ENCODE measurements around the gene NUP88. TPM values are rescaled to one million over a fixed set of nuclear protein-coding genes. Genes with fewer than 3 reads are reported as not detected.
"Not testable (repeated sequence)": the region's sequence is repeated elsewhere in the genome, so short reads cannot be mapped to it uniquely, and the experiment has no call there.

Gene NUP88
- total and polyA plus RNA-seq, 2 donors (not counting 1 experiment from before 2014, with no cell fraction given), result 41.8 to 79.6 TPM

DNA sequence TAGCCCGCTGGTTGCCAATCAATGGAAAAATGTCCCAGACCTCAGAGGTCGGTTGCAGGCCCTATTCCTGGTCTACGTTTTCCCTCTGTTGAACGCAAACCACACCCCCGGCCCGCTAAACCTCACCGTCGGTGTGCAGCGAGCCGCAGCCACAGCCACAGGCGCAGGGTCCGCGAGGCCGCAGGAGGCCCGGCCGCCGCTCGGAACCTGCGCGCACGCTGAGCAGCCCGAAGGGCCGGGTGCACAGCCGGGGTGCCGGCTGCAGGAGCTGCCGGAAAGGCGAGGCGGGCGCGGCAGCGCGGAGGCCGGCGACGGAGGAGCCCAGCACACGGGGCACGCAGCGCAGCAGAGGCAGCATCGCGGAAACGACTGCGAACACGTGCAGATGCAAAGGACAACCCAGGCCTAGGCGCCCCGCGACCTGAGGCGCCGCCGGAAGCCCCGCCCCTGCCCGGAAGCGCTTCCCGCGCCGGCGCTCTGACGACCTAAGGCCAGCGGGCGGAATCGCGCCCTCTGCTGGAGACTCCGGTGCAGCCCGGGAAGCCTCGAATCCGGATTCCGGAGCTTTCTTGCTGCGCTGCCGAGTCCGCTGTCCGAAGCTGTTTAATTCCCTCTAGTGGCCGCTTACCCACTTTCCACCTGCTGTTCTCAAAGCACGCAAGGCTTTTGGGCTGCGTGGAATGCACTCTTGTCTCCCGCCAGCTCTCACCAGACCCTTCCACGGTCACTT, 19.4 kb upstream of the NUP88 start, which contains the start of gene C1QBP:
Gene C1QBP (minus strand): TSS at position 440 of the 730 bp plus-strand sequence. CDS start 82 bp downstream, at position 358.
- H3K36me3 ChIP-seq (ENCODE audit: control insufficient read depth, insufficient read depth, low read length), result peaks cover 8% of the 10 kb centered on the region
- H3K79me2 ChIP-seq (ENCODE audit: control insufficient read depth, insufficient read depth, low read length), result peaks cover 37% of the 10 kb centered on the region
- peaks cover 7% of the 10 kb centered on the region for H3K4me1 ChIP-seq (ENCODE audit: control insufficient read depth, extremely low read depth, insufficient read depth, low read length)
- H3K9me3 ChIP-seq (ENCODE audit: control insufficient read depth, insufficient read depth, low read depth, low read length), result no peaks in the 10 kb centered on the region
- TF ChIP-seq CTCF (conservative IDR thresholded peaks at IDR 0.05 in 1 of 2, IDR thresholded peaks at IDR 0.05 in 1 of 2; ENCODE audit: low read depth in 1 of 2, low read length in 2 of 2), result peak; percentile 82 to 94
- no peak for TF ChIP-seq EZH2 (IDR thresholded peaks at IDR 0.05; ENCODE audit: low read length, missing control alignments)
- peak within 1 kb of the TSS; percentile 87 for H2AFZ ChIP-seq (ENCODE audit: low read length)
- H3K4me2 ChIP-seq (ENCODE audit: extremely low read depth, insufficient read depth, low read length), result peak within 1 kb of the TSS; percentile 92
- H4K20me1 ChIP-seq (ENCODE audit: control insufficient read depth, extremely low read depth, insufficient read depth, low read length), result no peaks in the 10 kb centered on the region
- H3K9ac ChIP-seq (ENCODE audit: insufficient read depth, low read length), result peak within 1 kb of the TSS; percentile 79
- peak within 1 kb of the TSS; percentile 47 to 86 (median 78) for H3K4me3 ChIP-seq (replicated peaks in 1 of 4; ENCODE audit: control extremely low read depth in 1 of 4, insufficient read depth in 1 of 4, low read depth in 3 of 4, low read length in 4 of 4)
- peak within 1 kb of the TSS; percentile 65 for H3K27ac ChIP-seq (ENCODE audit: insufficient read depth, low read length)
- H3K27me3 ChIP-seq (ENCODE audit: control insufficient read depth, insufficient read depth, low read length), result no peaks in the 10 kb centered on the region
- DNase-seq (ENCODE audit: low read depth in 2 of 2), result peak; percentile 86 to 91

- no peaks in the 10 kb centered on the region for H3K27me3 ChIP-seq (ENCODE audit: control insufficient read depth, insufficient read depth, low read length)
- peaks cover 37% of the 10 kb centered on the region for H3K79me2 ChIP-seq (ENCODE audit: control insufficient read depth, insufficient read depth, low read length)
- peak overlapping the region; percentile 65 for H3K27ac ChIP-seq (ENCODE audit: insufficient read depth, low read length)
- H3K4me1 ChIP-seq (ENCODE audit: control insufficient read depth, extremely low read depth, insufficient read depth, low read length), result peaks cover 7% of the 10 kb centered on the region
- H3K4me3 ChIP-seq (replicated peaks in 1 of 4; ENCODE audit: control extremely low read depth in 1 of 4, insufficient read depth in 1 of 4, low read depth in 3 of 4, low read length in 4 of 4), result peak overlapping the region; percentile 47 to 86 (median 78)
- TF ChIP-seq CTCF (conservative IDR thresholded peaks at IDR 0.05 in 1 of 2, IDR thresholded peaks at IDR 0.05 in 1 of 2; ENCODE audit: low read depth in 1 of 2, low read length in 2 of 2) (no peak), EZH2 (IDR thresholded peaks at IDR 0.05; ENCODE audit: low read length, missing control alignments) (no peak)
- no peak overlapping the region for H2AFZ ChIP-seq (ENCODE audit: low read length)
- peaks cover 12% of the 10 kb centered on the region for H3K36me3 ChIP-seq (ENCODE audit: control insufficient read depth, insufficient read depth, low read length)
- no peak overlapping the region for H3K9ac ChIP-seq (ENCODE audit: insufficient read depth, low read length)
- DNase-seq (ENCODE audit: low read depth in 2 of 2), result peak in 1 of 2 donors; percentile 51
- H3K4me2 ChIP-seq (ENCODE audit: extremely low read depth, insufficient read depth, low read length), result peak overlapping the region; percentile 92
- H4K20me1 ChIP-seq (ENCODE audit: control insufficient read depth, extremely low read depth, insufficient read depth, low read length), result no peaks in the 10 kb centered on the region
- H3K9me3 ChIP-seq (ENCODE audit: control insufficient read depth, insufficient read depth, low read depth, low read length), result no peaks in the 10 kb centered on the region
Observed at GRCh38 chr17:5437721-5438317, 18.4 kb upstream of the NUP88 start.

GRCh38 chr17:5435781-5436315, 16.4 kb upstream of the NUP88 start:
- H3K79me2 ChIP-seq (ENCODE audit: control insufficient read depth, insufficient read depth, low read length), result peaks cover 37% of the 10 kb centered on the region
- not testable (repeated sequence) for H3K9ac ChIP-seq (ENCODE audit: insufficient read depth, low read length); H4K20me1 ChIP-seq (ENCODE audit: control insufficient read depth, extremely low read depth, insufficient read depth, low read length); H3K4me2 ChIP-seq (ENCODE audit: extremely low read depth, insufficient read depth, low read length); H3K4me3 ChIP-seq (replicated peaks in 1 of 4; ENCODE audit: control extremely low read depth in 1 of 4, insufficient read depth in 1 of 4, low read depth in 3 of 4, low read length in 4 of 4); H3K9me3 ChIP-seq (ENCODE audit: control insufficient read depth, insufficient read depth, low read depth, low read length); H3K27ac ChIP-seq (ENCODE audit: insufficient read depth, low read length); H2AFZ ChIP-seq (ENCODE audit: low read length); H3K4me1 ChIP-seq (ENCODE audit: control insufficient read depth, extremely low read depth, insufficient read depth, low read length); H3K27me3 ChIP-seq (ENCODE audit: control insufficient read depth, insufficient read depth, low read length)
- peak in 1 of 2 donors; percentile 55 for DNase-seq (ENCODE audit: low read depth in 2 of 2)
- peaks cover 17% of the 10 kb centered on the region for H3K36me3 ChIP-seq (ENCODE audit: control insufficient read depth, insufficient read depth, low read length)

Measured in fibroblast of lung (primary cell).